B cell (primary cell): ENCODE results near the gene MLXIP.

Experiments
- CTCF ChIP-seq: fragments of 200-600 bp; IDR thresholded peaks from one replicate; pipeline ENCODE4 v1.8.0; 2022; ENCODE audit warnings: antibody characterized with exemption, mild to moderate bottlenecking
- EZH2 ChIP-seq: IDR thresholded peaks from 2 replicates; pipeline ENCODE4 v1.6.1; 2012; ENCODE audit warnings: borderline replicate concordance, low read depth, mild to moderate bottlenecking, moderate library complexity, low read length; ENCODE audit not compliant: insufficient read depth, poor library complexity, severe bottlenecking

- no peak for TF ChIP-seq CTCF
- TF ChIP-seq EZH2: no peak
Observed at GRCh38 chr12:122111089-122111641, 32.6 kb downstream of the MLXIP start.
